Caco-2 (cell line): ENCODE measurements around the gene RUFY4. TPM values are rescaled to one million over a fixed set of nuclear protein-coding genes. Genes with fewer than 3 reads are reported as not detected.

Source experiments
- BruUV-seq: library from RNA; stranded (reverse); fragments of 400-500 nt; replicated peaks from 2 replicates; lab custom pipeline; 2021; lab: Mats Ljungman, UMichigan
- CTCF ChIA-PET: fragments of 300-600 bp; sonication (Branson Sonifier 250); formaldehyde crosslinking; loops from one replicate; lab custom pipeline; 2022; ENCODE audit warnings: antibody characterized with exemption; lab: Charles Lee
- POLR2A ChIA-PET: fragments of 300-600 bp; sonication (Branson Sonifier 250); formaldehyde crosslinking; loops from one replicate; lab custom pipeline; 2022; ENCODE audit warnings: antibody characterized with exemption; lab: Charles Lee
- DNase-seq, 2 experiments: peaks; one replicate each; pipeline versions ENCODE4 v3.0.0 to v3.0.0-alpha.2; 2020 to 2022
- H3K27me3 ChIP-seq: replicated peaks from 2 replicates; pipeline ENCODE4 v1.6.0; 2011; ENCODE audit warnings: low read length; ENCODE audit not compliant: control insufficient read depth, insufficient read depth
- H3K36me3 ChIP-seq: 2 replicates; pipeline ENCODE4 v1.5.1; 2011; ENCODE audit warnings: low read length; ENCODE audit not compliant: control insufficient read depth, insufficient read depth
- H3K4me1 ChIP-seq: fragments of 250-450 bp; sonication (Bioruptor Pico); 2 replicates; pipeline ENCODE4 v1.5.1; 2020; ENCODE audit warnings: mild to moderate bottlenecking
- H3K4me3 ChIP-seq: 2 replicates; pipeline ENCODE4 v1.5.1; 2011; ENCODE audit warnings: low read depth, mild to moderate bottlenecking, control low read depth, low read length
- H3K9me3 ChIP-seq: fragments of 250-450 bp; sonication (Bioruptor Pico); 2 replicates; pipeline ENCODE4 v1.5.1; 2020; ENCODE audit warnings: mild to moderate bottlenecking, moderate library complexity
- H3K27ac Mint-ChIP-seq: one replicate; pipeline ENCODE4 v1.8.0; 2022; ENCODE audit warnings: mixed read lengths; ENCODE audit not compliant: unreplicated experiment
- H3K27me3 Mint-ChIP-seq: one replicate; pipeline ENCODE4 v1.8.0; 2022; ENCODE audit warnings: mixed read lengths; ENCODE audit not compliant: insufficient read depth, unreplicated experiment
- H3K36me3 Mint-ChIP-seq: one replicate; pipeline ENCODE4 v1.8.0; 2022; ENCODE audit warnings: mild to moderate bottlenecking, mixed read lengths; ENCODE audit not compliant: insufficient read depth, unreplicated experiment
- H3K4me1 Mint-ChIP-seq: one replicate; pipeline ENCODE4 v1.8.0; 2022; ENCODE audit warnings: low read depth, mixed read lengths; ENCODE audit not compliant: unreplicated experiment
- H3K4me3 Mint-ChIP-seq: one replicate; pipeline ENCODE4 v1.8.0; 2022; ENCODE audit warnings: mild to moderate bottlenecking, moderate library complexity, mixed read lengths; ENCODE audit not compliant: unreplicated experiment
- H3K9me3 Mint-ChIP-seq: one replicate; pipeline ENCODE4 v1.8.0; 2022; ENCODE audit warnings: mixed read lengths; ENCODE audit not compliant: unreplicated experiment
- intact Hi-C: fragments of 100-400 bp; cut with micrococcal nuclease; formaldehyde crosslinking; loops from one replicate; pipeline ENCODE4 v1.10.0; 2022; ENCODE audit not compliant: unreplicated experiment
- total RNA-seq: library from RNA; stranded (reverse); gene quantifications from 2 replicates; pipeline ENCODE4 v1.2.3, GENCODE V29; 2022
- TF ChIP-seq, protein P1 (sequence below), 2 experiments: fragments of 200-600 bp in 1 of 2; IDR thresholded peaks; 1 replicate in 1 of 2; 2 replicates in 1 of 2; pipeline versions ENCODE4 v1.5.1 to v1.8.0; 2011 to 2022; ENCODE audit warnings: antibody characterized with exemption in 1 of 2, control low read depth in 1 of 2, inconsistent platforms in 1 of 2, low read depth in 1 of 2, low read length in 1 of 2, mild to moderate bottlenecking in 1 of 2, moderate library complexity in 1 of 2; ENCODE audit not compliant: insufficient read depth in 1 of 2, severe bottlenecking in 1 of 2, unreplicated experiment in 1 of 2

Gene RUFY4
- total RNA-seq, 1 experiment from 2014 or later: not detected

DNA sequence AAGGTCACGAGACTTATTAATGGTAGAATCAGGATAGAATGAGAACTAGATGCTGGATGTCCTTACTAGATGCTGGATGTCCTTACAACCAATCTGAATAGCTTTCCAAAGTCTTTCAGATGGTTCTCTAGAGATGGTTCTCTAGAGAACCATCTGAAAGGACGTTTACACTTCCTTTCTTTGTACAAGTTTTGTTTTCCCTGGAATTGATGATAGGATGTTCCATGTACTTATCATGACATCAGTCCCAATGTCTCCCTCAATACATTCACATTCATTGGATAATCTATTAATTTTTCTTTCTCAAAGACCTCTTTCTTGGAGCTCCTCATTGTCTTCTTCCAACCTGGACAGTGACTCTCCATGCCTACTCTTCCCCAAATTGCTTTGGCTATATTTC lies 28.2 kb upstream of the RUFY4 start:
- no peak for DNase-seq
- Histone ChIP-seq H3K4me1 (no peaks in the 10 kb centered on the region), H3K27me3 (no peaks in the 10 kb centered on the region), H3K4me3 (no peak overlapping the region), H3K9me3 (peaks cover 10% of the 10 kb centered on the region; the same call in 1 of the 2 replicates), H3K36me3 (no peaks in the 10 kb centered on the region)
- ChIA-PET POLR2A (no interaction called here), CTCF (no interaction called here)
- Mint-ChIP-seq H3K4me3 (no peak overlapping the region), H3K36me3 (no peaks in the 10 kb centered on the region), H3K27me3 (peaks cover 24% of the 10 kb centered on the region), H3K4me1 (no peaks in the 10 kb centered on the region), H3K27ac (no peak overlapping the region), H3K9me3 (peaks cover 9% of the 10 kb centered on the region)
- BruUV-seq: no TSS peak
- intact Hi-C loops: no loop called here
- TF ChIP-seq, protein P1, sequence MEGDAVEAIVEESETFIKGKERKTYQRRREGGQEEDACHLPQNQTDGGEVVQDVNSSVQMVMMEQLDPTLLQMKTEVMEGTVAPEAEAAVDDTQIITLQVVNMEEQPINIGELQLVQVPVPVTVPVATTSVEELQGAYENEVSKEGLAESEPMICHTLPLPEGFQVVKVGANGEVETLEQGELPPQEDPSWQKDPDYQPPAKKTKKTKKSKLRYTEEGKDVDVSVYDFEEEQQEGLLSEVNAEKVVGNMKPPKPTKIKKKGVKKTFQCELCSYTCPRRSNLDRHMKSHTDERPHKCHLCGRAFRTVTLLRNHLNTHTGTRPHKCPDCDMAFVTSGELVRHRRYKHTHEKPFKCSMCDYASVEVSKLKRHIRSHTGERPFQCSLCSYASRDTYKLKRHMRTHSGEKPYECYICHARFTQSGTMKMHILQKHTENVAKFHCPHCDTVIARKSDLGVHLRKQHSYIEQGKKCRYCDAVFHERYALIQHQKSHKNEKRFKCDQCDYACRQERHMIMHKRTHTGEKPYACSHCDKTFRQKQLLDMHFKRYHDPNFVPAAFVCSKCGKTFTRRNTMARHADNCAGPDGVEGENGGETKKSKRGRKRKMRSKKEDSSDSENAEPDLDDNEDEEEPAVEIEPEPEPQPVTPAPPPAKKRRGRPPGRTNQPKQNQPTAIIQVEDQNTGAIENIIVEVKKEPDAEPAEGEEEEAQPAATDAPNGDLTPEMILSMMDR (IDR thresholded peaks at IDR 0.05; ENCODE audit: insufficient read depth in 1 of 2, low read depth in 1 of 2, low read length in 1 of 2, severe bottlenecking in 1 of 2, unreplicated experiment in 1 of 2): no peak

DNA sequence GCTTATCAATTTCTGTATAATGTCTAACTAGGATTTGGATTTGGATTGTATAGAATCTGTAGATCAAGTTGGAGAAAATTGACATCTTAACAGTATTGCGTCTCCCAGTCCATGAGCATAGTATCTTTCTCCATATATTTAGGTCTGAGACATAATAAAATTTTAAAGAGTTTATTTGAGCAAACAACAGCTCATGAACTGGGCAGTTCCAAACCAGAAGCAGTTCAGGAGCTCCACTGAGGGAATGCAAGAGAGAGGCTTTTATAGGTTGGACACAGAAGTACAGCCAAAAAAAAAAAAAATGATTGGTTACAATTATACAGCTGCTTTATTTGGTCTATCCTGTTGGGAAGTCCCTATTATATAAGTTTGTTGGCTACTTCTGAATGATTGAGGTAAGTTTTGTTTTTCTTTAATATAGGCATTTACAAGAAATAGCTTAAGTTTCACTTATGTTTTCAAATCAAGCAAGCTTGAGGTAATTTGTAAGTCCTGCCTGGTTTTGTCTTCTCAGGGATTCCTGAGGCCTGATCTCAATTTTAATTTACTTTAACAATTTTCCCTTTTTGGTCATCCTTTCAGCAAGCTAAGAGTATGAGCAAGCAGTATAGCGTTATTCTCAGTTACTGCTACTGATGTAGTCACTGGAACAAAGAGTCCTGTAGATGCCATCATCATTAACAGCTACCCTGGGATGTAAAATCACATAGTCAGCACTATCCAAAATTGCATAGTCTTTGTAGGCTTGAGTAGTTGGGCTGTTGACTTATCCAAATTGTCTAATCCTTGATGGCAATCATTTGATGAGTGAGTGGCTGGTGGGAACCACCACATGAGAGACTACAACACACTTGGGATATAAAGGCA lies 27.5 kb upstream of the RUFY4 start:
- POLR2A ChIA-PET: no interaction called here
- Mint-ChIP-seq H3K36me3 (no peaks in the 10 kb centered on the region), H3K27me3 (peaks cover 26% of the 10 kb centered on the region), H3K4me1 (no peaks in the 10 kb centered on the region), H3K27ac (no peak overlapping the region), H3K4me3 (no peak overlapping the region), H3K9me3 (peaks cover 9% of the 10 kb centered on the region)
- Histone ChIP-seq H3K36me3 (no peaks in the 10 kb centered on the region), H3K4me3 (no peak overlapping the region), H3K4me1 (no peaks in the 10 kb centered on the region), H3K9me3 (peaks cover 10% of the 10 kb centered on the region; the same call in 1 of the 2 replicates), H3K27me3 (no peaks in the 10 kb centered on the region)
- TF ChIP-seq, protein P1 (IDR thresholded peaks at IDR 0.05; ENCODE audit: insufficient read depth in 1 of 2, low read depth in 1 of 2, low read length in 1 of 2, severe bottlenecking in 1 of 2, unreplicated experiment in 1 of 2): no peak
- CTCF ChIA-PET: interaction anchor here (0.7 kb wide), 1 partner anchor 114 kb away, joined by 3 read pairs; no protein-coding TSS in a partner anchor
- DNase-seq: no peak
- intact Hi-C loops: no loop called here
- BruUV-seq: no TSS peak

DNA sequence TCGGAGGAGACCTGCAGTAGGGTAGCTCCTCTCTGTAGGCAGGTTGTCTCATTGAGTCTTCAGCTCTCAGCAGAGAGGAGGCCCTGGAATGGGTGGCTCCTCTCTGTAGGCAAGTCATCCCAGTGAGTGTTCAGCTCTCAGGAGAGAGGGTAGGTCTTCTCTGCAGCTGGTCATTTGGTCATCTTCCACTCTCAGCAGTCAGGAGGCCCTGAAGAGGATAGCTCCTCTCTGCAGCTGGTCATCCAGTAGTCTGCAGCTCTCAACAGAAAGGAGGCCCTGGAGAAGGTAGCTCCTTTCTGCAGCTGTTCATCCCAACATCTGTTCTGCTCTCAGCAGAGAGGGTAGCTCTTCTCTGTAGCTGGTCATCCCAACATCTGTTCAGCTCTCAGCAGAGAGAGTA lies 26.0 kb upstream of the RUFY4 start:
- ChIA-PET CTCF (no interaction called here), POLR2A (no interaction called here)
- Histone ChIP-seq H3K4me1 (no peaks in the 10 kb centered on the region), H3K9me3 (peaks cover 10% of the 10 kb centered on the region; the same call in 1 of the 2 replicates), H3K36me3 (no peaks in the 10 kb centered on the region), H3K27me3 (no peaks in the 10 kb centered on the region), H3K4me3 (no peak overlapping the region)
- intact Hi-C loops: no loop called here
- TF ChIP-seq, protein P1 (IDR thresholded peaks at IDR 0.05; ENCODE audit: insufficient read depth in 1 of 2, low read depth in 1 of 2, low read length in 1 of 2, severe bottlenecking in 1 of 2, unreplicated experiment in 1 of 2): no peak
- Mint-ChIP-seq H3K4me3 (no peak overlapping the region), H3K36me3 (no peaks in the 10 kb centered on the region), H3K27ac (no peak overlapping the region), H3K9me3 (peaks cover 9% of the 10 kb centered on the region), H3K27me3 (peaks cover 26% of the 10 kb centered on the region), H3K4me1 (no peaks in the 10 kb centered on the region)
- no peak for DNase-seq
- BruUV-seq: no TSS peak
